ENCODE measurements around the gene IPO4. TPM values are rescaled to one million over a fixed set of nuclear protein-coding genes. Genes with fewer than 3 reads are reported as not detected.

The IPO4 gene
- total and polyA plus RNA-seq, 2 of the 13 experiments (the other 11 are each of a cell fraction or from before 2014, with no cell fraction given) = 39.0 to 179 TPM

- TF ChIP-seq ZBED4 (CRISPR knock-in tag; IDR thresholded peaks at IDR 0.05; ENCODE audit: borderline replicate concordance) = no peak
- peak; percentile 13 for TF ChIP-seq ETV5 (CRISPR knock-in tag; IDR thresholded peaks at IDR 0.05; ENCODE audit: borderline replicate concordance)
- peak; percentile 9; the same call in 1 of the 2 replicates for TF ChIP-seq ZBTB38 (CRISPR knock-in tag; IDR thresholded peaks at IDR 0.05)
- peak; percentile 15 for TF ChIP-seq NCOA2 (CRISPR knock-in tag; IDR thresholded peaks at IDR 0.05)
- TF ChIP-seq DR1 (CRISPR knock-in tag; IDR thresholded peaks at IDR 0.05) = no peak; the same call in 1 of the 2 replicates
- TF ChIP-seq ATF7-NPFF (CRISPR knock-in tag; IDR thresholded peaks at IDR 0.05; ENCODE audit: low read depth) = no peak; the same call in 1 of the 2 replicates
- no peak for TF ChIP-seq SOX6 (IDR thresholded peaks at IDR 0.05)
- TF ChIP-seq SOX6 (CRISPR knock-in tag; IDR thresholded peaks at IDR 0.05) = peak; percentile 76
- TF ChIP-seq ZMYM2 (CRISPR knock-in tag; IDR thresholded peaks at IDR 0.05) = peak; percentile 74; the same call in 1 of the 2 replicates
- TF ChIP-seq CCDC6 (CRISPR knock-in tag; IDR thresholded peaks at IDR 0.05) = no peak
- TF ChIP-seq ZNF18 (CRISPR knock-in tag; IDR thresholded peaks at IDR 0.05; ENCODE audit: insufficient replicate concordance) = no peak
- TF ChIP-seq ZNF772 (CRISPR knock-in tag; IDR thresholded peaks at IDR 0.05) = peak; percentile 99
- peak; percentile 94 for TF ChIP-seq ZXDC (CRISPR knock-in tag; IDR thresholded peaks at IDR 0.05)
- TF ChIP-seq ZNF331 (CRISPR knock-in tag; IDR thresholded peaks at IDR 0.05) = no peak; the same call in none of the 2 replicates
- TF ChIP-seq TBX2 (CRISPR knock-in tag; IDR thresholded peaks at IDR 0.05; ENCODE audit: borderline replicate concordance) = peak; percentile 98
- TF ChIP-seq STAT6 (CRISPR knock-in tag; IDR thresholded peaks at IDR 0.05; ENCODE audit: borderline replicate concordance) = no peak
- peak; percentile 99 for TF ChIP-seq PCBP1 (IDR thresholded peaks at IDR 0.05; ENCODE audit: borderline replicate concordance, low read depth, low read length)
- TF ChIP-seq ZNF337 (CRISPR knock-in tag; IDR thresholded peaks at IDR 0.05; ENCODE audit: borderline replicate concordance, low read depth) = peak; percentile 98; the same call in 1 of the 2 replicates
- TF ChIP-seq SIN3A (IDR thresholded peaks at IDR 0.05; ENCODE audit: borderline replicate concordance, low read depth, low read length) = peak; percentile 87
Observed at GRCh38 chr14:24232121-24232644, 43.6 kb upstream of the IPO4 start, which contains the start of gene NEDD8 (continued).

Data from HepG2 (cell line).